HEK293 (cell line): ENCODE measurements around the gene CAMKK1.

Experiments used
- CTCF ChIP-seq: fragments of 450-650 bp; formaldehyde crosslinking; IDR thresholded peaks from 2 replicates; pipeline ENCODE4 v1.5.1; 2016; ENCODE audit warnings: missing biosample characterization, missing genetic modification characterization
- ZNF529 ChIP-seq: fragments of 450-650 bp; formaldehyde crosslinking; IDR thresholded peaks from 2 replicates; pipeline ENCODE4 v1.5.1; 2017; ENCODE audit warnings: missing genetic modification characterization, missing biosample characterization; ENCODE audit not compliant: insufficient replicate concordance
- ZNF660 ChIP-seq: fragments of 450-650 bp; IDR thresholded peaks from 2 replicates; pipeline ENCODE4 v1.5.1; 2018; ENCODE audit warnings: missing biosample characterization, mild to moderate bottlenecking, missing genetic modification characterization
- TF ChIP-seq, protein P1 (sequence below): fragments of 450-650 bp; formaldehyde crosslinking; IDR thresholded peaks from 2 replicates; pipeline ENCODE4 v1.5.1; 2016; ENCODE audit warnings: missing biosample characterization, missing genetic modification characterization

DNA sequence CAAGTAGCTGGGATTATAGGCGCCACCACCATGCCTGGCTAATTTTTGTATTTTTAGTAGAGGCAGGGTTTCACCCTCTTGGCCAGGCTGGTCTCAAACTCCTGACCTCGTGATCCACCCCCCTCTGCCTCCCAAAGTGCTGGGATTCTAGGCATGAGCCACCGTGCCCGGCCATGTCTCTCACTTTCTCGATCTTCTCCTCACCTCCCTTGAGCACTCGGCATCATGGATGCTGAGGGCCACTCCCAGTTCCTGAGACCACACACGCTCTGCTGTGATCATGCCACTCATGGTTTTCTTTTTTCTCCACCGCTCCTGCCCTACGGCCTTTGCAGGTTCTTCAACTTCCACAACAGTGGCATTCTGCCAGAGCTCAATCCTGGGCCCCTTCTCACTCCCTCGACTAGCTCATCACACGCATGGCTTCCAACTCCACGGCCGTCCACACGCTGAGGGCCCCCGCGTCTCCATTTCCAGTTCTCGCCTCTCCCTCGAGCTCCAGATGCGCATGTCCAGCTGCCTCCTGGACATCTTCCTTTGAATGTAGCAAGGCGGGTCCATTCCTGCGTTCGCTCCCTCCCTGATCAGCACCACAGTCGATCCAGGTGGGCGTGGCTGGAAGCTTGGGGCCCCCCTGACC lies 41.3 kb downstream of the CAMKK1 start:
- TF ChIP-seq, protein P1, sequence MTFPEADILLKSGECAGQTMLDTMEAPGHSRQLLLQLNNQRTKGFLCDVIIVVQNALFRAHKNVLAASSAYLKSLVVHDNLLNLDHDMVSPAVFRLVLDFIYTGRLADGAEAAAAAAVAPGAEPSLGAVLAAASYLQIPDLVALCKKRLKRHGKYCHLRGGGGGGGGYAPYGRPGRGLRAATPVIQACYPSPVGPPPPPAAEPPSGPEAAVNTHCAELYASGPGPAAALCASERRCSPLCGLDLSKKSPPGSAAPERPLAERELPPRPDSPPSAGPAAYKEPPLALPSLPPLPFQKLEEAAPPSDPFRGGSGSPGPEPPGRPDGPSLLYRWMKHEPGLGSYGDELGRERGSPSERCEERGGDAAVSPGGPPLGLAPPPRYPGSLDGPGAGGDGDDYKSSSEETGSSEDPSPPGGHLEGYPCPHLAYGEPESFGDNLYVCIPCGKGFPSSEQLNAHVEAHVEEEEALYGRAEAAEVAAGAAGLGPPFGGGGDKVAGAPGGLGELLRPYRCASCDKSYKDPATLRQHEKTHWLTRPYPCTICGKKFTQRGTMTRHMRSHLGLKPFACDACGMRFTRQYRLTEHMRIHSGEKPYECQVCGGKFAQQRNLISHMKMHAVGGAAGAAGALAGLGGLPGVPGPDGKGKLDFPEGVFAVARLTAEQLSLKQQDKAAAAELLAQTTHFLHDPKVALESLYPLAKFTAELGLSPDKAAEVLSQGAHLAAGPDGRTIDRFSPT (tag by site-specific recombination) = no peak
- TF ChIP-seq CTCF (tag by site-specific recombination) = no peak
- no peak for TF ChIP-seq ZNF660 (tag by site-specific recombination)
- TF ChIP-seq ZNF529 = no peak
